Measurements from ENCODE around the gene ADGRE1. TPM values are rescaled to one million over a fixed set of nuclear protein-coding genes. Genes with fewer than 3 reads are reported as not detected.

Gene ADGRE1
- total RNA-seq, 1 donor from 2014 or later: 0.62 TPM

- DNase-seq (ENCODE audit: low spot score): no peak
- intact Hi-C loops (cut with DNase I): no loop called here
Observed at GRCh38 chr19:6873708-6874431, 13.5 kb upstream of the ADGRE1 start.

- intact Hi-C loops (cut with DNase I): no loop called here
Observed at GRCh38 chr19:6875218-6875617, 12.2 kb upstream of the ADGRE1 start.

GRCh38 chr19:6876748-6877147 is 10.6 kb upstream of the ADGRE1 start:
- intact Hi-C loops (cut with DNase I): no loop called here
- DNase-seq (ENCODE audit: low spot score): no peak

More at GRCh38 chr19:6875218-6875617, 12.2 kb upstream of the ADGRE1 start:
- no peak for DNase-seq (ENCODE audit: low spot score)

GRCh38 chr19:6877766-6878165 is 9.6 kb upstream of the ADGRE1 start:
- DNase-seq (ENCODE audit: low spot score): no peak
- intact Hi-C loops (cut with DNase I): no loop called here

GRCh38 chr19:6886277-6886897 is 992 bp upstream of the ADGRE1 start:
- no peak for DNase-seq (ENCODE audit: low spot score)
- intact Hi-C loops (cut with DNase I): no loop called here

GRCh38 chr19:6888967-6889366 is 1.6 kb downstream of the ADGRE1 start:
- DNase-seq (ENCODE audit: low spot score): no peak
- intact Hi-C loops (cut with DNase I): no loop called here

- intact Hi-C loops (cut with DNase I): no loop called here
- DNase-seq (ENCODE audit: low spot score): no peak
Observed at GRCh38 chr19:6890401-6890913, 3.1 kb downstream of the ADGRE1 start.

- DNase-seq (ENCODE audit: low spot score): no peak
- intact Hi-C loops (cut with DNase I): no loop called here
Observed at GRCh38 chr19:6890938-6891337, 3.6 kb downstream of the ADGRE1 start.

- intact Hi-C loops (cut with DNase I): no loop called here
- DNase-seq (ENCODE audit: low spot score): no peak
Observed at GRCh38 chr19:6891761-6892385, 4.5 kb downstream of the ADGRE1 start.

- no peak for DNase-seq (ENCODE audit: low spot score)
- intact Hi-C loops (cut with DNase I): no loop called here
Observed at GRCh38 chr19:6894313-6894712, 6.9 kb downstream of the ADGRE1 start.

- intact Hi-C loops (cut with DNase I): no loop called here
Observed at GRCh38 chr19:6903446-6903845, 16.1 kb downstream of the ADGRE1 start.

GRCh38 chr19:6906559-6907060 is 19.2 kb downstream of the ADGRE1 start:
- no peak for DNase-seq (ENCODE audit: low spot score)
- intact Hi-C loops (cut with DNase I): no loop called here

More at GRCh38 chr19:6903446-6903845, 16.1 kb downstream of the ADGRE1 start:
- no peak for DNase-seq (ENCODE audit: low spot score)

GRCh38 chr19:6911523-6911922 is 24.1 kb downstream of the ADGRE1 start:
- intact Hi-C loops (cut with DNase I): no loop called here
- no peak for DNase-seq (ENCODE audit: low spot score)

GRCh38 chr19:6914321-6914720 is 26.9 kb downstream of the ADGRE1 start:
- no peak for DNase-seq (ENCODE audit: low spot score)
- intact Hi-C loops (cut with DNase I): no loop called here

GRCh38 chr19:6916952-6917351 is 29.6 kb downstream of the ADGRE1 start:
- DNase-seq (ENCODE audit: low spot score): no peak
- intact Hi-C loops (cut with DNase I): no loop called here

GRCh38 chr19:6925386-6925785 is 38.0 kb downstream of the ADGRE1 start:
- DNase-seq (ENCODE audit: low spot score): no peak
- intact Hi-C loops (cut with DNase I): no loop called here

- intact Hi-C loops (cut with DNase I): no loop called here
Observed at GRCh38 chr19:6925801-6926751, 38.7 kb downstream of the ADGRE1 start.

GRCh38 chr19:6930190-6930589 is 42.8 kb downstream of the ADGRE1 start:
- intact Hi-C loops (cut with DNase I): no loop called here
- DNase-seq (ENCODE audit: low spot score): no peak

More at GRCh38 chr19:6925801-6926751, 38.7 kb downstream of the ADGRE1 start:
- no peak for DNase-seq (ENCODE audit: low spot score)

GRCh38 chr19:6935069-6935468 is 47.7 kb downstream of the ADGRE1 start:
- no peak for DNase-seq (ENCODE audit: low spot score)
- intact Hi-C loops (cut with DNase I): no loop called here
